B cell (primary cell): ENCODE measurements around the gene BABAM2.

Experiments
- EZH2 ChIP-seq: IDR thresholded peaks from 2 replicates; pipeline ENCODE4 v1.6.1; 2012; ENCODE audit warnings: borderline replicate concordance, low read depth, mild to moderate bottlenecking, moderate library complexity, low read length; ENCODE audit not compliant: insufficient read depth, poor library complexity, severe bottlenecking
- TF ChIP-seq, protein P1 (sequence below): fragments of 200-600 bp; IDR thresholded peaks from one replicate; pipeline ENCODE4 v1.8.0; 2022; ENCODE audit warnings: antibody characterized with exemption, mild to moderate bottlenecking

DNA sequence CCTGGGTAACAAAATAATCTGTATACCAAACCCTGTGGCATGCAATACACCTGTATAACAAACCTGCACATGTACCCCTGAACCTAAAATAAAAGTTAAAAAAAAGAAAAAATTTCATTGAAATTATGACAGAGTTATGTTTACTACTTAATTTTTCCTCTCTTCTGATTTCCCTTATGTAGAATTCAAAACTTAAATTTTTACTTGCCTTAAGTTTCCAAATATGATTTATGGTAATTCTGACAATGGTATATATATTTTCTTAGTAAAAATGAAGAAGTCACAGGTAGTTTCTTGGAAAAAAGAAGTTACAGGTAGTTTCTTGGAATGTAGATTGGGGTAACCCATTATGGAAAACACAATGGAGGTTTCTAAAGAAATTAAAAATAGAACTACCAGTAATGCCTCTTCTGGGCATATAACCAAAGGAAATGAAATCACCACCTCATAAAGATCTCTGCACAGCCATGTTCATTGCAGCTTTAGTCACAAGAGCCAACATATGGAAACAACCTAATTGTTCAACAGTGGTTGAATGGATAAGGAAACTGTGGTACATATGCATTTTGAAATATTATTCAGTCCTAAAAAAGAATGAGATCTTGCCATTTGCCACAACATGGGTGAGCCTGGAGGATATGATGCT, 164.9 kb downstream of the BABAM2 start:
- TF ChIP-seq, protein P1, sequence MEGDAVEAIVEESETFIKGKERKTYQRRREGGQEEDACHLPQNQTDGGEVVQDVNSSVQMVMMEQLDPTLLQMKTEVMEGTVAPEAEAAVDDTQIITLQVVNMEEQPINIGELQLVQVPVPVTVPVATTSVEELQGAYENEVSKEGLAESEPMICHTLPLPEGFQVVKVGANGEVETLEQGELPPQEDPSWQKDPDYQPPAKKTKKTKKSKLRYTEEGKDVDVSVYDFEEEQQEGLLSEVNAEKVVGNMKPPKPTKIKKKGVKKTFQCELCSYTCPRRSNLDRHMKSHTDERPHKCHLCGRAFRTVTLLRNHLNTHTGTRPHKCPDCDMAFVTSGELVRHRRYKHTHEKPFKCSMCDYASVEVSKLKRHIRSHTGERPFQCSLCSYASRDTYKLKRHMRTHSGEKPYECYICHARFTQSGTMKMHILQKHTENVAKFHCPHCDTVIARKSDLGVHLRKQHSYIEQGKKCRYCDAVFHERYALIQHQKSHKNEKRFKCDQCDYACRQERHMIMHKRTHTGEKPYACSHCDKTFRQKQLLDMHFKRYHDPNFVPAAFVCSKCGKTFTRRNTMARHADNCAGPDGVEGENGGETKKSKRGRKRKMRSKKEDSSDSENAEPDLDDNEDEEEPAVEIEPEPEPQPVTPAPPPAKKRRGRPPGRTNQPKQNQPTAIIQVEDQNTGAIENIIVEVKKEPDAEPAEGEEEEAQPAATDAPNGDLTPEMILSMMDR, result no peak
- no peak for TF ChIP-seq EZH2
